CD4-positive, alpha-beta T cell treated with Interleukin-2 at 100 ng/mL for 4 hours (primary cell): ENCODE data around the gene KCNK10.

Experiments used
- DNase-seq: peaks from one replicate; pipeline ENCODE4 v3.0.0-alpha.2; 2020; ENCODE audit warnings: low spot score

KCNK10 gene

DNA sequence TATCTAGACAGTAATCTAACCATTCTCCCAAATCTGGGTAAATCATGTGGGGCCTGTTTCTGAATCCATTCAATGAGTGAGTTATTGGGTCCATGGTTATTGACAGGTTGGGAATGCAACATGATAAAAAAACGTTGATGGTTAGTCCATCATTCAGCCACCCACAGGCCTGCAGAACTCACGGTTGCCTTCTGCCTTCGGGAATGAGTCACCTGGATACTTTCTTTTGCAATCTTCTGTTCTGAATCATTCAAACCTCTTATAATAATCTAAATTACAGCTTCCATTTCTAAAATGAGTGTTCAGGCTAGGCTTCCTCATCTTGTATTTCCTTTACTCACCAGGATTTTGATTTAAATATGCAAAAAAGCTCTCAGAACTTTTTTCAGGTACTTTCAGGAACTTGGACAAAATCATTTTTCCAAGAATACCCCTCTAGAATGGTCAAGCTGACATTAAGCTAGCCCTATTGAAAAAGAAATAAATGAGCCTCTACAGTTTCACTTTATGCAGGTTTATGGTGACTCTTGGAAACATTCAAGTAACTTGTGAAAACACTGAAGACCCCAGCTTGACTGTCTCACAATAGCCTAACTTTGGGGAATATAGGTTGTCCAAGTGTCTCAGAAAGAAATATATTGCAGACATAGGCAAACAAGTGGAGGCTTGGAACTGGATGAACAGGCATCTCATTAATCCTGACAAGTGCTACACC lies 94.4 kb downstream of the KCNK10 start:
- no peak for DNase-seq

DNA sequence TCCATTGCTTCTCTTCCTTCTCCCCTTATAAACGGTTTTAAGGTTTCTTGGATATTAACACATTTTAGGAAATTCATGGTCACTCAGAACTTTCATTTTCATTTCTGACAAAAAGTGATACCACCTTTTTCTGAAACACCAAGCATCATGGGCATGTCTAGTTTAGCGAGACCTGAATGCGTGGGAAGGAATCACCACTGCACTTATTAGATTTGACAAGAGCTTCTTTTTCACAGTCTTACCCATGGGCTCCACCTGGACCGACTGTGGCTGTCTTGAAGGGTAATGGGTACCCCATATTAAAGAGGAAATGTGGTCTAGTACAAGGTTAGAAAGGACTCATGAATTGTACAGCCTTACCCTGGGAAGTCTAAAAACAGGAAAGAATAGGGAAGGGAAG lies 95.4 kb downstream of the KCNK10 start:
- no peak for DNase-seq

DNA sequence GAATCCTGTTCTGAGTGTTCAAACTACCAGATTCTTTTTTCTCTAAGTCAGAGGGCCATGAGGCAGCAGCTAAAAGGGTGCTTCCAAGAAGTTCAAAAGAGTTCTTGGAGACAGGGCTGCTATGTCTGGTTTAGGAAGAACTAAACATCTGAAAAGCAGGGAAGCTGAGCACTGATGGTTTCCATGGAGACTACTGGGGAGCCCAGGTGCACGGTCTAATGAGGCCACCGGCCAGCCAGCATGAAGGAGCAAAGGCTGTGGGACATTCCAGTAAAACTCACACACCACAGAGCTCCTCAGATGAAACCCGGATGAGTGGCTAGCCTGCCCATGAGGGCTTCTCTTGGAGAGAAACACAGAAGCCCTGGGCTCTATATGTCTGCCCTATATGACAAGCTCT lies 97.3 kb downstream of the KCNK10 start:
- DNase-seq: no peak

DNA sequence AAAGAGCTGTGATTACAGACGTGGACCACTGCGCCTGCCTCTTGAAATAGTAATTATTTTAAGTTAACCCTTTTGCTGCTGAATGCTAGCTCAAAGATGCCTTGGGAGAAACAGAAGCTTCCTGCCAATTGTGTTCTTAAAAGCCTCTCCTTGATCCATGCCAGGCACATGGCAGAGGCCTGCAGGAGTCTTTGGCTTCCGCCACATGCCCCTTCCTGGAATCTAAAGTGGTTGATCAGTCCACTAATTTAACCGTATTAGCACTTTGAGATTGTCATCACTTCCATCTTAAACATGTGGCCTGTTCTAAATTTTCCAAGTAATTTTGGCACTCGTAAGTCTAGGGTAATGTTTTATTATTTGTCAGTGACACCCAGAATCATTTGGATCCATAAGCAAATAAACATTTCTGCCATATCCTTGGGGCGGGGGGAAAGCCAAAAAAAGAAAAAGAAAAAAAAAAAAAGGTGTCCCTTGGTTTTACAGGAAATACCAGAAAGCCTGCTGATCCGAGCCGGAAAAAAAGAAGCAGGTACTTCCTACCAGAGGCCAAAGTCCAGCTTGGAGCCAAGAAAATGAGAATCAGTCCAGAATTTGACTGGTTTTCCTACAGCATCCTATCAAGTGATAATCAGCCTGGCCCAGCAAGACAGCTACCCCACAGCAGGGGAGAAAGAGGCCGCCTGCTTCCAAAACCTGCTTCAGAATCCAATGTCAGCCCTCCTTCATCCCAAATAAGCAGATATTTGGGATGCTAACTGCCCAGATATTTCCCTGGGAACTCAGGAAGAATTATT lies 104.8 kb downstream of the KCNK10 start:
- no peak for DNase-seq

DNA sequence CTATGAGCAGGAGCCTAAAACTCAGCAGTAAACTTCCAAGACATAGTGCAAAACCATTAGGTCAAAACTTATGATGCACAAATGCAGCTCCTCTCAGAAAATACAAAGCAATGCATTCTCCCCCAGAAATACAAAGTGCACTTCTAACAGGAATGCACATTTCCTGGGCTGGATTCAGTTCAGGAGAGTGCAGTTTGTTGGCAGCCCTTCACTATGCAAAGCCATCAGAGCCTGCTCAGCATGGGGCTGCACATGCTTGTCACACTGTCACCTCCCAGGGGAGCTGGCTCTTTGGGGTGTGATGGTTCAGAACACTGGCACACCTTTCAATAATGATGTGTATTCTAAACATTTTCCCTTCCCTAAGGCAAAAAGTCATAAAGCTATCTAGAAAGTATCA lies 110.4 kb downstream of the KCNK10 start:
- DNase-seq: no peak

DNA sequence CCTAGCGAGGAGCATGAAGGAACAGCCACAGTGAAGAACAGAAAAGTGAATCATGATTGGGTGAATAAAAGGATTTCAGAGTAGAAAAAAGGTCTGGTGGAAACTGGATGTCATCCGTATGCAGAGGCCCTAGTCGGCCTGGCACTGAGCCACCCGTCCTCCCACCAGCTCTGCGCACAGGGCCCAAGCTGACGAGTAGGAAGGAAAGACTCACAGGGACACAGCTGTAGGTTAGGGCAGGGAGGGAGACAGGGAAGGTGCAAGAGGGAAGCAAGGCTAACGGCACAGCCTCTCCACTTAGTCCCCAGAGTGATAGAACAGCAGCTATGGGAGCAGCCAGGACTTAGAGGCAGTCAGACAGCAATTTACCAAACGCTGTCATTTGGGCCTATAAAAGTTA lies 112.6 kb downstream of the KCNK10 start:
- no peak for DNase-seq

DNA sequence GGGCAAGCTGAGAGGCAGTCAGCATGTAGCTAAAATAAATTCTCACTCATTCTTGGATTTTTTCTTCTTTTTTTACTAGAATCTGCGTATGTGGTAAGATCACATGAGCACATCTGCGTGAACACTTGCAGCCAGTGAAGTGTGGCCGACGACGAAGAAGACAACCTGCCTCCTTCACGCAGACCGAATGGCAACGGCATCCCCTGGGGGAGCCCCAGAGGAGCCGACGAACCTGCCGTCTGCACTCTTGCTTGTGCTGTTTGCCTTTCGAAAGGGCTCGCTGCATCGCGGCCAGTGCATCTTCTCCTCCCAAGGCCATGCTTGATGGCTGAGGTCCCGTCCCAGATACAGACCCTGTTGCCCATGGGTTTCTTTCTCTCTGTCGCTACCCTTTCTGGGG lies 113.8 kb downstream of the KCNK10 start:
- DNase-seq: no peak

DNA sequence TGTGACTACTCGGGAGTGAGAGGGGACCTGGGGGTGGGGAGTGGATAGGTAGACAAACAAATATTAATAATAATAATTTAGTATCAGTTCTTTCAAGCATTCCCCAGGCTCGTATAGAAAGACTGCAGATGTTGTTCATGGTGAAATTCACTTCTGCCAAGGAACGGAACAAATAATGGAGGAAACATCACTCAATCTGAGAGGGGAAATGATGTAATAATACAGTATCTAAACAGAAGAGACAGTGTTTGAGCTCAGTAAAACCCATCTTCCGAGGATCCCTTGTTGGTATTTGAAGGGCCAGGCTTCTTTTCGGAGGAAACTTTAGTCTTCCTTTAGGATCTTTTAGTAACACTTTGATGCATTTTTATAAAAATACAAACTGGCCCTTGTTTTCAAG lies 114.2 kb downstream of the KCNK10 start:
- DNase-seq: no peak

DNA sequence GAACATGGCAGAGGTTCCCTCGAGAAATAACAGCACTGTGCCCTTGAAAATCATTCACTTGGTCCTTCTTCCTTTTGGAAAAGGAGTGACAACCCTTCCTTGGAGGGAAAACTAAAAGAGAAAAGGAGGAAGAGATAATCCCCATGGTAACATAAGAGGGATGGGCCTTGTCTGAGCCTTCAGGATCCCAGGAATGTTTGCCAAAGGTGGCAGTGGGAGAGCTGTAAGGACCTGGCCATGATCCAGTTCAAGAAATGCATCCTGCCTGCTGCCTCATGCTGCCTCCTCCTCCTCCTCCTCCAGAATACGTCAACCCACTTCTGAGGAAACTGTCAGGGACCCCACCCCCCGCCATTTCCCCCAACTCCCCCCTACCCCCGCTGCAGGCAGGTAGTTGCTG lies 118.8 kb downstream of the KCNK10 start:
- no peak for DNase-seq

DNA sequence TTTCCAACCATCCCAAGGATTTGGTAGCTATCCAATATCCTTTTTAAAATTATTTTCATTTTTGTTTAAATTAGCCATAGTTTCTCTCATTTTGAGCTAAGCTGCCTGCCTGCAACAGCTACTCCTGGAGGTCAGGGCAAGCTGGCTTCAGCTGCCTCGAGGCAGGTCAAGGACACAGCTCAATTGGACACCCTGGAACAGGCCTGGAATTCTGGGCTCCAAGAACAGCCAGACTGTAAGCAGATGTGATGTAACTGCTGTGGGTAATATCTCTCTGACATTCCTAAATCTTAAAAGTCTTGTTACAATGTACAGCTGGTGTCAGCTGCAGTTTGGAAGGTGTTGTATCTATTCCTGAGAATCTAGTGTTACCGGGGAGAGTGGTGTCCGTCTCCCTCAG lies 119.8 kb downstream of the KCNK10 start:
- no peak for DNase-seq

DNA sequence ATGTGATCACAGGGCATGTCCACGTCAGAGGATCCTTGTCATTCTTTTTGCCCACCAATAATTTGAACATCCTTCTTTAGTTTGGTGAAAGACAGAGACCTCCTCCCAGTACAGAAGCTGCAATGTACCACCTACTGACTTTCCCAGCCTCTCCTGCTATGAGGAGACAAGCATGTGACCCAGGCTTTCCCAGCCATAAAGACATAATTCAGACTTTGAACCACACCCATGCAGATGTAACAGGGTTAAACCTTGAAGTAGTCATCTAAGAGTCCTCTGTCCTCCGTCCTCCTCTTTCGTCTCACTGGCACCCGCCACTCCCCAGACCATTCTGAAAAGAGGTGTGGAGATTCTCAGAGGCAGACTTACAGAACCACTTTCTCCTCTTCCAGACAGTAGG lies 120.8 kb downstream of the KCNK10 start:
- DNase-seq: no peak

DNA sequence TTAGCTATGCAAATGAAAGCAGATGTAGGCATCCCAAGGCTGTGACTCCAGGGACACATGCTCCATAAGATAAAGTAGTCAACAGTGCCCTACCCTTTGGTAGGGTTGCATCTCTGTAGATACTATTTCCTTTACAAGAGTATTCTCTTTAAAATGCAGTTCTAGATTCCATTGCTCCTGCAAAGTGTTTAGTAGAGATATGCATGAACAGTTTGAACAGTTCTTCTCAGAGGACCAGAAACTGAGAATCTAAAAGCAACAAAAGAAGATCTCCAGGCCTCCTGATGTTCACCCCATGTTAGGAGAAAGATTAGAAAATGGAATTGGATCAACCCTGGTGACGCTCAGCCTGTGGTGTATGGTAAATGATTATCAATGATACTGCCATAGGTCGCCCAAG lies 121.2 kb downstream of the KCNK10 start:
- no peak for DNase-seq

DNA sequence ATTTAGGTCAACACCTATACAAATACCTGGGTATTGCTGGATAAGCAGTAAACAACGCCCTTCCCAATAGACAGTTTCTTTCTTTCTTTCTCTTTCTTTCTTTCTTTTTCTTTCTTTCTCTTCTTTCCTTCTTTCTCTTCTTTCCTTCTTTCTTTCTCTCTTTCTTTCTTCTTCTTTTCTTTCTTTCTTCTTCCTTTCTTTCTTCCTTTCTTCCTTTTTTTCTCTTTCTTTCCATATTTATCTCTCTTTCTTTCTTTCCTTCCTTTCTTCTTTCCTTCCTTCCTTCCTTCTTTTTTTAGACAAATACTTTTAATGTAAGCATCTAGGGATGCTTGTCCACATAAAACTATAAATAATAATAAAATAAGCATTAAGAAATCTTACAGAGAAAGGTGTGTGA lies 123.2 kb downstream of the KCNK10 start:
- no peak for DNase-seq

DNA sequence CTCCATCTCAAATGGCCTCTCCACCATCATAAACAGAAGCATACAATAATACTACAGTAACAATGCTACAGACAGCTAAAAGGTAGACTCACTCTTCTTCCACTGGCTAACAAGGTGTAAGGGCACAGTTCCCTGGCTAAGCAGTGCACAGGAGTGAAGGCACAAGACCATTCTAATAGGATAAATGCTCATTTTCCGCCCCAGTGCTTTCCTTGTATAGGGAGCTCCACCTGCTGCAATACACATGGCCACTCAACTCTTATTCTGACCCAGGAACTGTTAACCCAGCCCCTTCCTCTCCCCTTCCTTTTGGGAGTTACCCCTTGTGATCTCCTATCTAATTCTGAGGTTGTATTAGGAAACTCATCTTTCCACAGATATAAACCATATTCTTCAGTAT lies 124.6 kb downstream of the KCNK10 start:
- DNase-seq: no peak

DNA sequence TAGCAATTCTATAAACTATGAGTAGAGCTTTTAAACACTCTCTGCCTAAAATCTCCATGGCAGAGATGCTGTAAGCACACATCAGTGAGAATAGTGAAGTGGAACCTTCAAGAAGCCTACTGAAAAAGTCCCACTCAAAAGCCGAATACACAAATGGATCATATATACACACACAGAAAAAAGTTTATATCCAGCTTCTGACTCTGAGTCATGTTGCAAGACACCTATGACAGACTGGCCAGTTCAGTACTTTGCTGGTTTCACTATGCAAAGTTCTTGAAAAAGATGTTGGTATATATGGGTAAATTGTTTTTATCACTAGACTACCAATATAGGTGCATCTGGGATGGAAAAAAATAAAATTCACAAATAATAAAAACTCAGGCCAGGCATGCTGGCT lies 126.1 kb downstream of the KCNK10 start:
- DNase-seq: no peak

DNA sequence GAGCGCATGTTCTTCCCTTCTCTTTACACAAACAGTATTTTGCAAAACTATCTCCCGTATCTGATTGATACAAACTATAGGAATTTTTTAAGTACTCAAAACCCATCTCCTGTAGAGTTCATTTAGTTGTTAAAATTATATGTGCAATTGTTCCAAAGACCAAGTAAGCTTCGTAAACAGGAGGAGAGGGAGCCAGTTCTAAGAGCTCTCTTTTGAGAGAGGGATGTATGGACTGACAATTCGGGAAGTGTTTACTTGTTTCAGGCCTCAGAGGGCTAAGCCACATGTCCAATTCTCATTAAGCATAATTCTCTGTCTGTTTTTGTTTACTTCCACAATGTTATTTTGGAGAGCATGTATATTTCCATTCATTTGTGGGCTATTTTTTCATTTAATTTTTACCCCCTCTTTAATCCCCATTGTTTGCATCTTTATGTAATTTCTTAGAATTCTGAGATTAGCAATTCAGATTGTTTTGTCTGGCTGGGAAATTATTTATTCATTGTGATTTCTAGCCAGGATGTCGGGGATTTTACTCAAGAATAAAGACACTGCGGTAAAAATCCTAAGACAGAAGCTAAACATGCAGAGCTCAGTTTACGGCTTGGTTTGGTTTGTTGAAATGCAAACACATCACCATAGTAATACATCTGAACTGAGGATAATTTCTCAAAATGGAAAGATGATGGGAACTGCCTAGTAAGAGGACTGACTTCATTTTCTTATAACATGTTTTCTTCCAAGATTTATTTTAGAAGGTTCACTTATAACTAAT lies 126.8 kb downstream of the KCNK10 start:
- no peak for DNase-seq

DNA sequence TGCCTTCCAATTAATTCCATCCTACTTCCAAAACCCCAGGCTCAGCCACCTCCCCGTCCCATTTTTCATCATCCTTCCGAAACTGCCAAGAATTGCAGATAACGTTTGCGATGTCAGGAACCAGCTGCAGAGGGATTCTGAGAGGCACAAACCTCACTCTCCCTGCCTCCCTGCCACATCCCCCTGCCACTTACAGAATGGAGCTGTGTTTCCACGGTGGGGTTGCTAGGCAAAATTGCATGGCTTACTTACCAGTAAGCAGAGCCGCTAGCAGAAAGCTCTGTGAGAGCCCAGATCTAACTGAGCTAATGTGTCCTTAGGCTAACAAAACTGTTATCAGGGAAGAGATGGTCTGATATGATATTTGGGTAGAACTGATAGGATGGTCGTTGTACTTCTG lies 127.4 kb downstream of the KCNK10 start:
- no peak for DNase-seq

DNA sequence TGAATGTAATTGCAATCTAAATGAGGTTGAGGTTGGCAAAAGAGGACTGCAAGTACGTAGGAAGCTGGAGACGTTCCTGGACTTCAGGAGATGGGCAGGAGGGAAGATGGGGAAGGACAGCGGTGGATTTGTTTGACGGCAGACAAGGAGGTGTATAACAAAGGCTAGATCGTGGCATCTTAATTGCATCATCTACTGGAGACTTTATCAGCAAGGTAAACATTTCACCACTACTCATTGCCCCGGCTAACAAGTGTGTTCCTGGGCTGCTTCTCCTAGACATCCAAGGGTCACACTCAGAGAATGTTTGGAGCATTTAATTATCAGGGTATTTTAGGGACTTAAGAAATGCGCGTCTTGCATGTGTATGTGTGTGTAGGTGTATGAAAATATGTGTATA lies 128.5 kb downstream of the KCNK10 start:
- DNase-seq: no peak

DNA sequence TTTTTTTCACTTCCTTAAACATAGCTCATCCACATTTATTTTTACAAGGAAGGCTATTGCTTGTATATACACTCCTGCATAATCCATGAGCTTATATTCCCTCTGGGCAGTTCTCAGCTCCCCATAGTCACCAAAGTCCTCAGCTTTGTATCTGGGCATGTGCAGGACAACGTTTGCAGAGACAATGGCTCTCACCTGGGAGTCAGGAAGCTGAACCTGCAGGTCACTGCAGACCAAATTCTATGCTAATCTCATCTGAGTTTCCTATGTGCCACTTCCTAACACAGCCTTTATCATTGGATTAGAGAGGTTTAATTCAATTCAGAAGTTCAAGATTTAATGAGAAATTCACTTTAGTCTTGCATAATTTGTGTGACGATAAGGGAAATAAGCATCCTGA lies 131.5 kb downstream of the KCNK10 start:
- DNase-seq: no peak

DNA sequence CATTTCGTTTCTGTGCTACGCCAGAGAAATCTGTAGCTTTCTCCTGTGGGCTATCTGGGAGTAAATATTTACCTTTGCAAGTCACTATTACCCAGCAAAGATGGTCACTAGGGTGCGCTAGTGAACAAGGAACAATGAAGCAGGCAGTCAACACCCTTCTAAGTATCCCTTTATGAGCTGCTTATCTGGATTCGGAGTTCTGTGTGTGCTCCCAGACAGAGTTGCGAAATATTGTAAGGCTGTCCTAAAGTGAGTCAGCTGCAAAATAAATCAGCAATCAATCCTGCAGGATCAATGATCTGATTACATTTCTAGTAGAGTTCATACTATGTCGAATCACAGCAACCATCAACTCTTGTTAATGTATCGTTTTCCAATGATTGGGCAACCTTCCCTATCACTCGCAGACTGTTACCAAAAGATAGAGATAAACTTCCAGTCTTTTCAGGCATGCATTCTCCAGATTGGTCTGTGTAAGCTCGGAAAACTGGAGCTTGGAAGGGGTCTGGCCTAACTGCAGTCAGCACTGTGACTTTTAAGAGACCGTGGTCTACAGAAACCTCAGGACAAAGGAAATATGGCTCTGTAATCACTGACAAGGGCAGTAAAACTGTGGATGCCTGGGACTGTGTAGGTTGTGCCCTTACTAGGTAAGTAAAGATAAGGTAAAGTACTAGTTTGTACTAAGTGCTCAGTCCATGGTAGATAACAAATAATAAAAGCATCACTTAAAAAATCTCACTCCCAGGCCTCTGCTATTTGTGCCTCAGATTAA lies 133.5 kb downstream of the KCNK10 start:
- peak; percentile 64 for DNase-seq

DNA sequence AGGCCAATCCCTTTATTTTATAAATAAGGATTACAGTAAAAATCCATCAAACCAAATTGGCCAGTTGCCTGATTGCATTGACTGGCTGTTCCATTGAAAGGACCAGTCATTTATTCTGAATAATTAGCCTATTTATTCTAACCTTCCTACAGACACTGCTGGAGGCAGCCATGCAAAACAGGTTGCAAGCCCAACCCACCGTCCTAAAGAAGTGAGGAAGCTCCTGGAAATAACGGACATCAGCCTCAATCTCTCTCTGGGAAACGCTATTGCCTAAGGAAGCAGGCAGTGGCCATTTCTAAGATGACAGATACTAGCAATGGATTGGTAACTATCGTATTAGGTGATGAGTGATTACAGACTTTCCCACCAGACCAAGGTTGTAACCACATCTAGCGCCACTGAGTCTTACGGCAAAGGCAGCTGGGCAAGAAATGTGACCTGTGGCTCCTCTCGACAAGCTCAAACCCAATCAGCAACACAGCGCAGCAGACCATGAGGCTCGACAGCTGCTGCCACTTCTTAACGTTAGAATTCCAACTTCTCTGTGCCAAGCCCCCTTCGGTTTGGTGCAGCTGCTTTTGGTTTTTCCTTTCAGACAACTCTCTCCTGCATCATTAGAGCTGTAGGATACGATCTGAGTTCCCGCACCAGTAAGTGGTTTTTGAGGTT lies 134.2 kb downstream of the KCNK10 start:
- DNase-seq: no peak

DNA sequence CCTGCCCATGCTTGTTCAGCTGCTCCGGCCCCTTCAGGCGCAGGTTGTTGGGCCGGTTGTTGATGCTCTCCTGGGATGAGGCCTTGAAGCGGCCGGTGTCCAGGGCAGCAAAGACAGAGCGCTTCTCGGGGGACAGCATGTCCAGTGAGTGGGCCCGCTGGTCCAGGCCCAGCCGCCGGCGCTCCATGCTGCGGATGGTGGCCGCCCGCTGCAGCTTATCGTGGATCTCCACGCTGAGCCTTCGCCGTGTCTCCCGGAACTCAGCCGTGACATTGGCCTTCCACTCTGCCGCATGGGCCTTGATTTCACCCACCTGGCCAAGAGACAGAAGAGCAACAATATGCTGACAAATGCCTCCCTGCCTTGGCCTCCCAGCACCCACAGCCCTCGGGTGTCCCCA lies 137.2 kb downstream of the KCNK10 start:
- no peak for DNase-seq
